ENCODE measurements around the gene FAM50A. TPM values are rescaled to one million over a fixed set of nuclear protein-coding genes. Genes with fewer than 3 reads are reported as not detected.
A peak's percentile ranks its signal among the peaks of the same experiment; 100 is the strongest.

The FAM50A gene
- polyA plus RNA-seq, 1 of the 3 experiments (the other 2 are of a cell fraction) = 86.0 TPM

- no peaks in the 10 kb centered on the region for H3K9me3 ChIP-seq
- no peaks in the 10 kb centered on the region for H3K36me3 ChIP-seq (replicated peaks in 1 of 2; ENCODE audit: control insufficient read depth in 1 of 2, insufficient read depth in 2 of 2, low read length in 1 of 2)
- peak overlapping the region; percentile 74 for H3K9ac ChIP-seq
- peak overlapping the region; percentile 79 for H3K4me2 ChIP-seq
- DNase-seq = peak; percentile 81
- H2AFZ ChIP-seq (ENCODE audit: low read depth) = 0 out of 2 replicates have a peak overlapping the region, but pooled peaks have one; percentile 24
- peak overlapping the region; percentile 57 to 63 for H3K4me3 ChIP-seq (ENCODE audit: low read depth in 2 of 2, low read length in 1 of 2)
- H3K27me3 ChIP-seq (ENCODE audit: insufficient read depth) = no peaks in the 10 kb centered on the region; the same call in 1 of the 2 replicates
- peaks cover 21% of the 10 kb centered on the region for H3K79me2 ChIP-seq (ENCODE audit: insufficient read depth)
- CTCF ChIA-PET = interaction anchor here (1.5 kb wide), 1 partner anchor 116 kb away, joined by 4 read pairs; no protein-coding TSS in a partner anchor
- TF ChIP-seq YY1 (IDR thresholded peaks at IDR 0.05; ENCODE audit: low read depth) (no peak), USF1 (IDR thresholded peaks at IDR 0.05; ENCODE audit: borderline replicate concordance, low read depth) (peak; percentile 46; the same call in 1 of the 2 replicates), ELF1 (IDR thresholded peaks at IDR 0.05) (no peak), TAF1 (IDR thresholded peaks at IDR 0.05; ENCODE audit: borderline replicate concordance, low read depth, low read length) (no peak), TCF12 (IDR thresholded peaks at IDR 0.05) (no peak), JUND (IDR thresholded peaks at IDR 0.05) (no peak), SIN3A (IDR thresholded peaks at IDR 0.05; ENCODE audit: borderline replicate concordance, low read depth, low read length) (no peak), MAX (IDR thresholded peaks at IDR 0.05; ENCODE audit: low read depth) (0 out of 2 replicates have a peak, but pooled peaks have one; percentile 7)
- H3F3A ChIP-seq (replicated peaks; ENCODE audit: insufficient read depth) = no peaks in the 10 kb centered on the region
- POLR2A ChIA-PET = interaction anchor here (1.0 to 5.0 kb wide), 5 partner anchors 9 to 24 kb away, joined by 3 to 25 read pairs (median 4); partner anchors contain the start of gene RPL10
- peak overlapping the region; percentile 69 to 70; a peak in 3 of 4 replicates for H3K27ac ChIP-seq (ENCODE audit: low read depth in 2 of 2, low read length in 1 of 2)
- WGBS (ENCODE audit: low lambda C conversion rate) = 4% methylated on average over 17 of the region's 29 CpGs
- H4K20me1 ChIP-seq (ENCODE audit: insufficient read depth) = no peaks in the 10 kb centered on the region
- peaks cover 4 to 12% of the 10 kb centered on the region in 2 experiments; a peak in 1 of 4 replicates for H3K4me1 ChIP-seq (ENCODE audit: control insufficient read depth in 1 of 2, insufficient read depth in 2 of 2, low read depth in 1 of 2, low read length in 1 of 2)
- H3K9me2 ChIP-seq = no peaks in the 10 kb centered on the region
These were observed 32.0 kb upstream of the FAM50A start for GRCh38 chrX:154411981-154412340.

- Histone ChIP-seq H3K9me3 (no peaks in the 10 kb centered on the region), H3K4me3 (ENCODE audit: low read depth in 2 of 2, low read length in 1 of 2) (peak overlapping the region; percentile 57 to 63), H3K9ac (peak overlapping the region; percentile 74; the same call in 1 of the 2 replicates), H3K36me3 (replicated peaks in 1 of 2; ENCODE audit: control insufficient read depth in 1 of 2, insufficient read depth in 2 of 2, low read length in 1 of 2) (no peaks in the 10 kb centered on the region), H3K4me1 (ENCODE audit: control insufficient read depth in 1 of 2, insufficient read depth in 2 of 2, low read depth in 1 of 2, low read length in 1 of 2) (peaks cover 4 to 12% of the 10 kb centered on the region in 2 experiments; a peak in 1 of 4 replicates), H3K27me3 (ENCODE audit: insufficient read depth) (no peaks in the 10 kb centered on the region; the same call in 1 of the 2 replicates), H3F3A (replicated peaks; ENCODE audit: insufficient read depth) (no peaks in the 10 kb centered on the region), H3K79me2 (ENCODE audit: insufficient read depth) (peaks cover 21% of the 10 kb centered on the region), H4K20me1 (ENCODE audit: insufficient read depth) (no peaks in the 10 kb centered on the region), H3K27ac (ENCODE audit: low read depth in 2 of 2, low read length in 1 of 2) (peak overlapping the region; percentile 69 to 70; a peak in 2 of 4 replicates), H2AFZ (ENCODE audit: low read depth) (no peak overlapping the region), H3K4me2 (peak overlapping the region; percentile 79), H3K9me2 (no peaks in the 10 kb centered on the region)
- TF ChIP-seq TAF1 (IDR thresholded peaks at IDR 0.05; ENCODE audit: borderline replicate concordance, low read depth, low read length) = no peak
- TF ChIP-seq EP300 (IDR thresholded peaks at IDR 0.05; ENCODE audit: borderline replicate concordance in 1 of 2, low read depth in 1 of 2, low read length in 1 of 2) = no peak
- TF ChIP-seq CTCF (IDR thresholded peaks at IDR 0.05) = no peak
- no peak for TF ChIP-seq REST (IDR thresholded peaks at IDR 0.05; ENCODE audit: low read depth, low read length)
- TF ChIP-seq GABPA (IDR thresholded peaks at IDR 0.05; ENCODE audit: low read depth) = no peak
- no peak for TF ChIP-seq USF2 (IDR thresholded peaks at IDR 0.05; ENCODE audit: borderline replicate concordance, low read depth, low read length)
- TF ChIP-seq USF1 (IDR thresholded peaks at IDR 0.05; ENCODE audit: borderline replicate concordance, low read depth) = no peak
- TF ChIP-seq PBX3 (IDR thresholded peaks at IDR 0.05) = no peak
- TF ChIP-seq TEAD4 (IDR thresholded peaks at IDR 0.05; ENCODE audit: borderline replicate concordance, insufficient read depth) = no peak
- no peak for TF ChIP-seq TCF12 (IDR thresholded peaks at IDR 0.05)
- no peak for TF ChIP-seq MAX (IDR thresholded peaks at IDR 0.05; ENCODE audit: low read depth)
- ChIA-PET POLR2A (interaction anchor here (0.8 to 5.0 kb wide), 6 partner anchors 8 to 23 kb away, joined by 3 to 25 read pairs (median 4); partner anchors contain the start of genes ATP6AP1 and RPL10), CTCF (interaction anchor here (1.5 kb wide), 1 partner anchor 115 kb away, joined by 4 read pairs; no protein-coding TSS in a partner anchor)
- WGBS (ENCODE audit: low lambda C conversion rate) = 20% methylated on average over 3 of the region's 4 CpGs
- DNase-seq = peak; percentile 57
These were observed 31.5 kb upstream of the FAM50A start for GRCh38 chrX:154412468-154412867.
